NCI-H1092 (cell line): ENCODE results near the gene FGA.
"Not testable (repeated sequence)": the region's sequence is repeated elsewhere in the genome, so short reads cannot be mapped to it uniquely, and the experiment has no call there.

Experiments
- DNase-seq: peaks from one replicate; lab custom pipeline; 2025; lab: John Stamatoyannopoulos, UW

FGA gene

DNA sequence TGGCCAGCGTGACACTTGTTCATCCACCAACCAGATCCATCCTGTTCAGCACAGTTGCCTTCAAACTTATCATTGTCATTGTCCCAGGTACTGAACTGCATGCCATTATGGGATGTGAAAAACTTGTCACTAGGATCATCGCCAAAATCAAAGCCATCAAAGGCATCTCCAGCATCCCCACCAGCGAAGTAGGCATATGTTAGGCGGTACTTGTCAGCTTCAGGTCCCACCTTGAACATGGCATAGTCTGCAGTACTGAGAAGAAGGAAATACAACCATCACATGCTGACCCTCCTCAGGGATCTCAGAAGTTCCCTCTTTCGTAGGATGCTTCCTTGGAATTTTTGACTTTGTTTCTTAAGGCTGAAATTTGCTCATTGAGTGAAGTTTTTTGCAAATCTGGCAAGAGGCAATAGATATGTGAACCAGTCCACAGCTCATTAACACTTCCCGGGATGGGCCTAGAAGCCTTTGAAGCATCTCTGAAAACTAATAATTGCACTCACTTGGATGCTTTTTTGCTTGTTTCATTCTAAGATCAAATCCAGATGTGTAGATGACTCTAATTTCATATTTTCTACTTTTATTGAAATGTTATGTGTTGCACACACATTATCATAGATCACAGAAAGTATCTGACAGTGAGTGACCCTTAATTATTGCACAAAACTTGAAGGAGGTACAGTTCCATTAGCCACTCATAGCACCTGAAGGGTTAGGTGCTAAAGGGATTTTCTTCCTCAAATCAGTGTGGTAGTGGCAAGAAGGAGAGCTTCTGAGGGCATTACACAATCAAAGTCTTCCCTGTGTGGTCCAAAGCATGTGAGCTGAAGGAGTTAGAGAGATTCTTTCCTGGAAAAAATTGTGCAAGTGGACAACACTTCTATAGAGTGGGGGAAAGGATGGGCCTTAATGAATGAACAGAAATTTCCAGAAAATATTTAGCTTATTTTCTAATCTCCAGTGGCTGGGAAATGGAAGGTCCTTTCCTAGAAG, 16.5 kb upstream of the FGA start:
- no peak for DNase-seq

DNA sequence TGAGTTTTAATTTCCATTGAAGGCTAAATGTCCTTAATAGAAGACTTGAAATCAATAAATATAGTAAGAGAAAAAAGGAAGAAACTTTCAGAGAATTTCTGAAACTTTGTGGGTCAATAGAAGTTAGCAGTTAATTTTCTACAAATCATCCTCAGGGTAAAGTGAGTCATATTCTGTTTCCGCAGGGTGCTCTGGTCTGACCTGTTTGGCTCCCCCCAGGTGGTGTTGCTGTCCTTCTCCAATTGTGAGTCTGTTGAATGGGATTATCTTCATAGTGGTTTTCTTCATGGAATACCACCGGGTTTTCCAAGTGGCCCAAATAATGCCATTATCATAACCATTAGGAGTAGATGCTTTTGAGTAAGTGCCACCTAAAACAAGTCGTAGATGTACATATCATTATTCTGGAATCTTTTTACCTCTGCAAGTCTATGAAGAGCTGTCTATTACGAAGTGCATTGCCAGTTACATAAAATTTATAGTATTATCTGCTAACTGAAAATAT, 14.2 kb upstream of the FGA start:
- no peak for DNase-seq

DNA sequence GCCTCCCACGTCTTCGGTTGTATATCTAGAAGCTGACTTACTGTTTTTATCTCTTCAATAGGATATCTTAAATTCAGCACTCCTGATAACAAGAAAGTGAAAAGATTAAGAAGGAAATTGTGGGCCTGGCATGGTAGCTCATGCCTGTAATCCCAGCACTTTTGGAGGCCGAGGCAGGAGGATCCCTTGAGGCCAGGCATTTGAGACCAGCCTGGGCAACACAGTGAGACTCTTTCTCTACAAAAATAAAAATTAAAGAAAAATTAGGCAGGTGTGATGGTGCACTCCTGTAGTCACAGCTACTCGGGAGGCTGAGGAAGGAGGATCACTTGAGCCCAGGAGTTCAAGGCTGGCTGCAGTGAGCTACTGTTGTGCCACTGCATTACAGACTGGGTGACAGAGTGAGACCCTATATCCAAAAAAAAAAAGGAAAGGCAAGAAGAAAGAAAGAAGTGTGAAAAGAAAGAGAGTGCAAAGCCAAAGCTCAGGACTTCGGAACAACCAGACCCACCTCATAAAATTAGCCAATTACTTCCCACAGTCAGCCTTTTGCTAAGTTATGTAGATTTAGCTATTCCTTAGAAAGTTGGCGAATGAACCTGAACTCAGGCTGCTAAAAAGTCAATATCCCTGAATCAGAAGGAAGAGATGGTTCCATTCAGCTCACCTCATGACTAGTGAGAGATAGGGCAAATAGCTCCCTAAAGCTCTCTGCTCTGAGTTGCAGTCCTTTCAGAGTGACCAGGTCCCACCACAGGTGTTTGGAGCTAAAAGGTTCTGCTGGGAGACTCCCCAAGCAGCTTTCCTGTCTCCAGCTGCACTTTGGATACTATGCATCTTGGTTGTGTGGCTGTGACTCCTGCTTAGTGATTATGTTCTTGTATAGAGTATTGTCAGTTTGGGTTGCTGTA, 12.7 kb upstream of the FGA start:
- DNase-seq = no peak

DNA sequence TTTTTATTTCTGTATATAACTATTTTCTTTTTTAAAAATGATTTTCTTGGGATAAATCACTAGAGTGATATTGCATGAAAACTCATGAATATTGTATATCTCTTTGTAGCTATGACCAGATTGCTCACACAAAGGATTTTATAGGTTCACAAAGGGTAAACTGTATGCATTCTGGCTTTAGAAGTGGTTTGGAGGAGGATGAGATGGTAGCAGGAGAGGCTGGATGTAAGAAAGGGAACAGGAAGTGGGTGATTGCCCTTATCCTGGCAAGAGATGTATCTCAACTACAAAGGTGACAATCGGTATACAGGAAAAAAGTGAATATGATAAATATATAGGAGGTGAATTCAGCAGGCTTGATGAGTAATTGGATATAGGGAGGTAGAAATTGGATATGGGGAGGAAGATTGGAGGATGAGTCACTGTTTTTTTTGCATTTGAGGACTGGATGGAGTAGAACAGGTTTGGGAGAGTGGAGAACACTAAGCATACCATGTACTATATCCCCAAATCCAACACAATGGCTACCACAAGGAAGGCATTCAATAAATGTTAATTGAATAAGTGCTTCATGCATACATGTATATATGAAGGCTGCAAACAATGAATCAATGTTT, 12.0 kb upstream of the FGA start:
- no peak for DNase-seq

DNA sequence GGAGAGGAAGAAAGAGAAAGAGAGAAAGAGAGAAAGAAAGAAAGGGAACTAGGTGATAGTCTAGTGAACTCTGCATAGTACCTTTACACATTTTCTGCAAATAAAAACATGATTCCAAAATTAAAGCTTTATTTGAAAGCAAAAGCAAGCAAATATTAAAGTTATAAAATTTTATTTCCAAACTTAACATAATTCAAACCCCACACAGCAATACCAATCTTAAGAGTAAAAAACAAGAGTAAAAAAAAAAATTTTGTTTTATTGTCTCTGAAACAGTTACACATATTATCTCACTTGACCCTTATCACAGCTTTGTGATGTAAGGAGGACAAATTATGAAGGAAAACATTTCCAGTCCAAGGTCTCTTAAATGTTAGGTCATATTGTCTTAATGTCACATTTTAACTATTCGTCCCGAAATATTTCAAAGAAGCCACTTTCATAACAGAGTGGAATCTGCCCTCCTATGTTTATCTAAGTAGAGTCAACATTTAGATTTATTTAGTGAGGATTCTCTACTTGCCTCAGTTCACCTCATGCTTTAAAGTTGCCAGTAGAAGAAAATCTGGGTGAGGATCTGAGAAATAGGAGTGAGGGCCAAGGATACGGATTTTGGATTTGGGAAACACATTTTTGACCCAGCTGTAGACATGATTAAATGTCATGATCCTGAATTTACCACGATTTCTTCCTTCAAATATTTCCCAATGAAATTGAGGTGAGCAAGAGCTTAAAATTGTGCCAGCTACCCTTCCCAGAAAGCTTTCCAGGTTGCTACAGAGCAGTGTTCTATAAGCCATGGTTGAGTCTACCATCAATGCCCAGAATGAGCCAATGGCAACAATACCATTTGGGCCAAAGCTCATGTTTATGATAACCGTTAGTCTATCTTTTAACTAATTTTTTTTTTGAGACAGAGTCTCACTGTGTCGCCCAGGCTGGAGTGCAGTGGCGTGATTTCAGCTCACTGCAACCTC, 7.5 kb upstream of the FGA start:
- no peak for DNase-seq

DNA sequence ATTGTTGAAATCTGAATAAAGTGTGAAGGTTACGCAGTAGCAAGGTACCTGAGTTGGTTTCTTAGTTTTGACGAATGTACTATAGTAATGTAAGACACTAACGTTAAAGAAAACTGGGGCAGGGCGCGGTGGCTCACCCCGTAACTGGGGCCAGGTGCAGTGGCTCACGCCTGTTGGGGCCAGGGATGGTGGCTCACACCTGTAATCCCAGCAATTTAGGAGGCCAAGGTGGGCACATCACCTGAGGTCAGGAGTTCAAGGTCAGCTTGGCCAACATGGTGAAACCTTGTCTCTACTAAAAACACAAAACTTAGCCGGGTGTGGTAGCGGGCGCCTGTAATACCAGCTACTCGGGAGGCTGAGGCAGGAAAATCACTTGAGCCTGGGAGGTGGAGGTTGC, 6.7 kb upstream of the FGA start:
- DNase-seq = not testable (repeated sequence)

DNA sequence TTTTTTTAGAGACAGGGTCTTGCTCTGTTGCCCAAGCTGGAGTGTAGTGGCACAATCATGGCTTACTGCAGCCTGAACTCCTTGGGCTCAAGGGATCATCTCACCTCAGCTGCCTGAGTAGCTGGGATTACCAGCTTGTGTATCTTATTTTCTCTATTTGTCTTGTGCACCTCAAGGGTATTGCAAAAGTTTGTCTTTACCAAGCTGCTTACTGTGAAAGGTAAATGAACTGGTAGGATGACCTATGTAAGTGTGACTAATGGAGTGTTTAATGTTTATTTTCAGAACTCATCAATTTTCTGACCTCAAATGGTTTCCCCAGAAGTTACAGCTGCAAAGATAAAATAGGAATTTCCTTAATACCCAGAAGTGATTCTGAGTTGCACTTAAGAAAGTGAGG, 5.3 kb upstream of the FGA start:
- DNase-seq = no peak

DNA sequence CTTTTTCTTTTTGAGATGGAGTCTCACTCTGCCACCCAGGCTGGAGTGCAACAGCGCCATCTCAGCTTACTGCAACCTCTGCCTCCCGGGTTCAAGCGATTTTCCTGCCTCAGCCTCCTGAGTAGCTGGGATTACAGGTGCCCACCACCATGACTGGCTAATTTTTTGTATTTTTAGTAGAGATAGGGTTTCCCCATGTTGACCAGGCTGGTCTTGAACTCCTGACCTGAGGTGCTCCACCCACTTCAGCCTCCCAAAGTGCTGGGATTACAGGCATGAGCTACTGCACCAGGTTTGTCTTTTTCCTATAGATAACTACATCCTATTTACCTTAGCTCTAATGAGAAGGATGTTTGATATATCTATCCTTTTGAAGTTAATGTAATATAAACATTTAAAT, 3.8 kb upstream of the FGA start:
- not testable (repeated sequence) for DNase-seq

DNA sequence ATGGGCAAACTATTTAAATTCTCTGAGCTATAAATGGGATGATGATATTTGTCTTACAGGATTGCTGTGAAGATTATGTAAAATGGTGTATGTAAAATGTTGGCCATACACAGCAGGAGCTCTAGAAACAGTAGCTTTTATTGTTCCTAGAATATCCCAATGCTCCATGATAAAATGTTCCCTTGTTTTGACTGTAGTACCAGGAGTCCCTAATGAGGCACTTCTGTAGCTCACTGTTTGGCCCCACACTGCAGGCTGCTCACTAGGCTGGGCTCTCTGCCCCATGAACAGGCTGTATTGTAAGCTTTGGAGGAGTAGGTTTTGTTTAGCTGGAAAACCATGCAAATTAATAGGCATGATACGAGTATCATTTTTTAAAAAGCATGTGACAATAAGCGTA, 3.3 kb upstream of the FGA start:
- no peak for DNase-seq

DNA sequence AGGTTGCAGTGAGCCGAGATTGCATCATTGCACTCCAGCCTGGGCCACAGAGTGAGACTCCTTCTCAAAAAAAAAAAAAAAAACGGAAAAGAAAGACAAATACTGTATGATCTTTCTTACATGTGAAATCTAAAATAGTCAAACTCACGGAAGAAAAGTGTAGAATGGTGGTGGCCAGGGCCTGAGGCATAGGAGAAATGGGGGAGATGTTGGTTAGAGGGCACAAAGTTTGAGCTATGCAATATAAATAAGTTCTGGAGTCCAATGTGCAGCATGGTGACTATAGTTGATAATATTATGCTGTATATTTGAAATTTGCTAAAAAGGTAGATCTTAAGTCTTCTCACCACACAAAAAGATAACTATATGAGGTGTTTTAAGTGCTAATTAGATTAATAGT, 1.3 kb upstream of the FGA start:
- DNase-seq = no peak

DNA sequence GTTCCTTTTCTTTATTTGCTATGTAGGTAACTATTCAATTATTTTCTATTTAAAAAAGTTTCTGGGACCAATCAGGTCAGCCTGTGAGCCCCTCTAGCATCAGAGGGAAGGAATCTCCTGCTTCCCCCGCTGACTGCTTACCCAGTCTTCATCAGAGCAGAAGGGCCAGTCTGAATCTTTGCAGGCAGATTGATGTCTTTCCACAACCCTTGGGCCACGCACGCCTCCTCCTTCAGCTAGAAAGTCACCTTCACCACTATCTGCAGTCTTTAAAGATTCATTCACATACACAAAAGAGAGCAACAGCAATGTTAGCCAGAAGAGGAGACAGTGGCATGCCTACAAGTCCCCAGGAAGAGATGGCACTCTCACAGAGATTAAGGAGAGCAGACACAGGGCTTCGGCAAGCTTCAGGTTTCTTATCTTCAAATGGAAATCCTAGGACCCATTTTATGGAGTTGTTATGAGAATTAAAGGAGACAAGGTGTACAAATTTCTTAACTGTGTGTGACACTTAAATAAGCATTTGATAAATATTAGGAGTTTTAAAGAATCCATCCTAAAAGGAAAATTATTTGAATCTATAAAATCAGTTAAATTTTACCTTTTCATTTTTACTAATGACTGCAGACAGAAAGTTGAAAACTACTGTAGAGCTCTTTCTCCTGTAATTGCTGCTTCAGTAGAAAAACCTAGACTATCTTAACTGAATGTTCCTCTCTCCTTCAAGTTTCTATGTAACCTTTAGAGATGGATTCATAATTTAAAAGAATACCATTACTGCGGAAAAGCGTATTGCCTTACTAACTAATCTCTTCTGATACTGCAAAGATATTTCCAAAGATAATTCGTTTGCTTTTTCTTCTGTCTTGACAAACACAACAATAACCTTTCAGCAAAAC, 995 bp downstream of the FGA start:
- no peak for DNase-seq

DNA sequence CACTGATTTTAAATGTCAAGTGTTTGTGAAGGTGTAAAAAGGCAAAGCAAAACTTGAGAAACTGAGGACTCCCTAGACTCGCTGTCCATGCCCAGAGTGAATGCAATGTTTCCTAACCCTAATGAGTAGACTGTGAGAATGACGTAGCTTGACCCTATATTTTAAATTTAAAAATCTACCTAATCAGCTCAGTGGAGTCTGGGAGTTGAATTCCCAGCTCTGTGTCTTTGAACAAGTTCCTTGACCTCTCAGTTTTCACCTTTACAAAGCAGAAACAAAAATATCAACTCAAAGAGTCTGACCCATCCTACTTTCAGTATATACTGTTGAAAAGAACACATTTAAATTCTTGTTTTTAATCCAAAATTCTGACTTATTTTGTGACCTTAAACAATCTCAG, 2.3 kb downstream of the FGA start:
- no peak for DNase-seq

DNA sequence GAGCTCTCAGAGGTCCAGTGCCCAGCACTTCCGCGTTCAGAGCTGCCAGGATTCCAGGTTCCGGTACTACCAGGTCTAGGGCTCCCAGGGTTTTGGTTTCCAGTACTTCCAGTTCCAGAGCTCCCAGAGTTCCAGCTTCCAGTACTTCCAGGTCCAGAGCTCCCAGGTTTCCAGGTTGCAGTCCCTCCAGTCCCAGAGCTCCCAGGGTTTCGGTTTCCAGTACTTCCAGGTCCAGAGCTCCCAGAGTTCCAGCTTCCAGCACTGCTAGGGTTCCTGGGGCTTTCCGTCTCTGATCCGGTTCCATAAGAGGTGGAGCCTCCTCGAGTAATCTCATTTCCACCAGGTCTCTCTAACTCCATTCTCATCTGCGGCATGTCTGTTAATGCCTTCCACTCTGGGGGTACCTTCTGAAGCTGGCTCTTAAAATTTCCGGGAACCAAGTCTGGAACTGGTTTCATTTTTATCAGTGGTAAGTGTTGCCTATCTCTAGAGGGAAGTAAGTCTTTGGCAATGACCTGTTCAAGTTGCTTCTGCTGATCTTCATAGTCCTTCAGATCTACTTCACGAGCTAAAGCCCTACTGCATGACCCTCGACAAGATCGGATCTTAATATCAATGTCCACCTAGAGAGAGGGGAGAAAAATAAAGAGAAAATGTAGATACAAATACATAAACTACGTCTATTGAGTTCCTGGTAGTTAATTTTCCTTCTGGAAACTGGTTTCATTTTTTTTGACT, 4.1 kb downstream of the FGA start:
- no peak for DNase-seq

DNA sequence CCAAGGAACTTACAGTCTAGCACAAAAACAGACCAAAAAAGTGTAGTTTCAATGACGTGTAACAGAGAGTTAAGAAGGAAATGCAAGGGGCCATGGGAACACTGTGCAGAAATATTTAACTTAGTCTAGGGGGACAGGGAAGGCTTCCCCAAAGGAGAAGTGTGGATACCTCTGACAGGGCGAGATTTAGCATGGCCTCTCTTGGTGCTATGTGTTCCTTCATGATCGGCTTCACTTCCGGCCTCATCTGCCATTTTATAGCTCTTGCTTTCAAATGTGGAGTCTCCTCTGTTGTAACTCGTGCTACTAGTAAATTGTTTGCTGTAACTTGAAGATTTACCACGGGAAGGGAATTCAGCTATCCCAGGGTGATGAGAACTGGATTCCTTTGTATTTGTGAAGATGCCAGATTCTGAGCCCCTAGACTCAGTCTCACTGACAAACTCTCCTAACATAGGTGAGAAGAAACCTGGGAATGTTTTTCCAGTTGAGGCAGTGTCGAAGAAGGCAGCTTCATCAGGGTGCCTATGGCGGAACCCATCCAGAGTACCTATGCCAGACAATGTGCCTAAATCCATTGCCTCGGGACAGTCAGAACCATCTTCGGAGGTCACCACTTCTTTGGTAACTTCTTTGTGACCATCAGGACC, 5.0 kb downstream of the FGA start:
- no peak for DNase-seq

DNA sequence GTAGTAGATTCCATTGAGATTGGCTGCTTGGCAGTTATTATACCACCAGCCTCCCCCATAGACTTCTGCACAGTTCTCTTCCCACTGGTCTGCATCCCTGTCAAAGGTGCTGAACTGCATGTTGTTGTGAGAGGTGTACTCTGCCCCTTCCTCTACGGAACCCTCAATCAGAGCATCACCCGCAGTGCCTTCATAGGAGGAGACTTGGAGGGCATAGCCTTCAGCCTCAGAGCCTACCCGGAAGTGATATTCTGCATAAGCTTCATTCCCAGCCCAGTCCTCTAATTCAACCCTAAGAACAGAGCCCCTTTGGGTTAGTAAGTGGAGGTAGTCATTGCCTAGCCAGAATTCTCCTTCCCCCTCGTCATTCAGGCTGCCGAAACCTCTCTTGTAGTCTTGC, 6.3 kb downstream of the FGA start:
- no peak for DNase-seq

DNA sequence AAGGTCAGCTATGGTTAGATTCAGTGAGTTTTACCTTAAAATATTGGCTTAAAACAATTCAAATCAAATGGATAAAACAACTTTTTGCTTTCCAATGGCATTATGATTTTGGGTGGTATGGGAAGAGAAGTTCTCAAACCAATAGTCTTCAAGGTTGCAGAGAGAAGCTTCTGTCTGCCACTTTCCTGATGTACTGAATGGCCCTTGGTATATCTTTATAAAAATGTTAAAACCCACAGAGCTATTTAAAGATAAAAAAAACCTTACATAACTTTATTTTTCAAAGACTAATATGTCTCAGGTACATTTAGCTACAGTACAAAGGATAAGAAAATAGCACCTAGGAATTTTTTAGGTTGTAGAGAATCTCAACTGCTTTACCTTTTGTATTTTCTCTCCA, 6.9 kb downstream of the FGA start:
- no peak for DNase-seq

DNA sequence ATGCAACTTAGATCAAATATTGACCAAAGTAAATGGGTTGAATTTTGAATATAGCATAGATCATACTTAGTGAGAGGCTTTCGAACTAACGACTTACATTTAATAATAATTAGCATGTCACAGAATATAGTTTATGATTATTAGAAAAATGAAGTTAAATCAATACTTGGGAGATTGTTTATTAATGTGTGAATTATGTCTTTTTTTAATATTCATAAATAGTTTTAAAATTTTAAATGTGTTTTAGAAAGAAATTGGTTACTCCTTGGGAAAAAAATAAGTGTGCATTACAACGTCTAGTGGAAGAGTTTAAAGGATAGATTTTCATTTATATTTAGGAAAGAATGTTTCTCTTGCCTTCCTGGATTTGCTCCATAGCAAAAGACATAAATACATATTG, 7.3 kb downstream of the FGA start:
- DNase-seq = no peak

DNA sequence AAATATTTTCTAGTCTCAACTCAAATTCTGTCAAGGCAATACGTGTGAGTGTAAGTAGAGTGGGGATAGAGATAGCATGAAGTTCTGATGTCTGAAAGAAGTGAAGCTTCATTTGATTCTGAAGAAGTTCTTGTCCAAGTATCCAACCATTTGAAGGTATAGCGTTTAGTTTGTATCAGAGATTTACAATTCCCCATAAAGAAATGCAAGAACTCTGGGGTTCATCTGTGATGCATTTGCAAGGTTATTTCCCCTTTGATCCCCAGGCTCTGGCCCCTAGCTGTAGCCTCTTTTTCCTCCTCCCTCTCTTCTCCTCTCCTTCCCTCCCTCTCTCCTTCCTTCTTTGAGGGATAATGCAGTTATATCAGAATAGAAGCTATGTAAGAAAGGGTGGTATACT, 7.8 kb downstream of the FGA start:
- no peak for DNase-seq

DNA sequence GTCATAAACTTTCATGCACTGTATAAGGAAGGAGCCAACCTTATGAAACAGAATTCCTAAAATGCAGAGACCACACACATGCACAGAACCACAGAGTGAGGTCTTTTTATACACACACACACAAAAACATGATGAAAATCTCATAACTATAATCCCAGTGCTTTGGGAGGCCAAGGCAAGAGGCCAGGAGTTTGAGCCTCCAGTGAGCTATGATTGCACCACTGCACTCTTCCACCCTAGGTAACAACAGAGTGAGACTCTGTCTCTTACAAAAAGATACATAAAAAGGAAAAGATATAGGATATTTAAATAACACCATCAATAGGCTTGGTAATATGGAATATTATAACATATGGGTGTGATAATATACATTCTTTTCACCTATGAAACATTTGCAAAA, 10.6 kb downstream of the FGA start:
- no peak for DNase-seq
